Stimulated activated CD4-positive, alpha-beta T cell treated with anti-CD3 and anti-CD28 coated beads, Interleukin-2, amount 100 ng/mL, for 24 hours (primary cell): Measurements from ENCODE around the gene FAM163B.
A peak's percentile ranks its signal among the peaks of the same experiment; 100 is the strongest.

Experiments used
- DNase-seq, 2 donors: peaks; one replicate each; pipeline ENCODE4 v3.0.0-alpha.2; 2020

The FAM163B gene

DNA sequence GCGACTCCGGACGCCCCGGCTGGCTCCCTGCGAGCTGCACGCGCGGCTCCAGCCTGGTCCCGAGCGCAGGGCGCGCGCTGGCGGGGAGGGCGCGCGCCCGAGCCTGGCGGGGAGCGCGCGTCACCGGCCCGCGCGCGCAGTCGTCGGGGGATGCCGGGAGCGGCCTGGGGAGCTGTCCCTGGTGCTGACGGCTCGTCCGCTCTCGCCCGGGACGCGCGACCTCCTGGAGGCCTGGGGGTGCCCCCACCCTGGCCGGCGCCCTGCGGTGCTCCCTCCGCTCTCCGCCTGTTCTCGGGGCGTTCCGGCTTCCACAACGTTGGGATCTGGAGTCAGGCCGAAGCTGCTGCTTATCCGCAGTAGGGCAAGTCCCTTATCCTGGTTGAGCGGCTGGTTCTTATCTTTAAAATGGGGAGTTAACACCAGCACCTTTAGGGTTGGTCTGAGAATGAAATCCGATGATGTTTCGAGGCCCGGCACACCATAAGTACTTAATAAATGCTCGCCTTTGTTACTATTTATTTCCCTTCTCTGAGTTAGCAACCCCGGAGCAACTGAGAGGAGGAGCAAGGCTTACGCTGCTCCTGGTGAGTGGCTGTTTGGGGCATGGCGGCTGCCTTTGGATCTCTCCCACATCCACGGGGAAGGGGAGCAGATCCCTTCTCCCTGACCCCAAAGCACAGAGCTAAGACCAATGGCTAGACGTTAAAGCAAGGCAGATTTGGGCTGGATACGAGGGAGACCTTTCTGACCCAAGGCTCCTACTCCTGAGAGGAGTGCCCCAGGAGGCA, at the start of gene FAM163B:
FAM163B (minus strand) TSS at position 79 of the 788 bp plus-strand sequence. CDS start 29,166 bp downstream, outside the sequence.
- DNase-seq = peak; percentile 46 to 58

DNA sequence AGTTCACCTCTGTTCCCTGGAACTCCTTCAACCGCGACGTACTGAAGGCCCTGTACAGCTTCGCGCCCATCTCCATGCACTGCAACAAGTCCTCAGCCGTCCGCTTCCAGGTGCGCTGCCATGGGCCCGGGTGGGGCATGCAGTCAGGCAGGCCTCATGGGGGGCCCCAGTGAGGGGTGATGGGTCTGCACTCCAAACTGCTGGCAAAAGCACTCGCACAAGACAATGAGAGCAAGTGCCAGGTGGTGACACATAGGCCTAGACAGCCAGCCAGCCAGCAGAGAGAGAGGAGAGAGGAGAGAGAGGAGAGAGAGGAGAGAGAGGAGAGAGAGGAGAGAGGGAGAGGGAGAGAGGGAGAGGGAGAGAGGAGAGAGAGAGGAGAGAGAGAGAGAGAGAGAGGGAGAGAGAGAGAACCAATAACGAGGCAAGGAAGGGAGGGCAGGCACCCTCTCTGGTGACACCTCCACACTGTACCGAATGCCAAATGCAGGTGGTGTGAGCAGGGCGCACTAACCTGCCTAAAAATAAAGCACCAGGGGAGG, 48.0 kb upstream of the FAM163B start:
- no peak for DNase-seq

DNA sequence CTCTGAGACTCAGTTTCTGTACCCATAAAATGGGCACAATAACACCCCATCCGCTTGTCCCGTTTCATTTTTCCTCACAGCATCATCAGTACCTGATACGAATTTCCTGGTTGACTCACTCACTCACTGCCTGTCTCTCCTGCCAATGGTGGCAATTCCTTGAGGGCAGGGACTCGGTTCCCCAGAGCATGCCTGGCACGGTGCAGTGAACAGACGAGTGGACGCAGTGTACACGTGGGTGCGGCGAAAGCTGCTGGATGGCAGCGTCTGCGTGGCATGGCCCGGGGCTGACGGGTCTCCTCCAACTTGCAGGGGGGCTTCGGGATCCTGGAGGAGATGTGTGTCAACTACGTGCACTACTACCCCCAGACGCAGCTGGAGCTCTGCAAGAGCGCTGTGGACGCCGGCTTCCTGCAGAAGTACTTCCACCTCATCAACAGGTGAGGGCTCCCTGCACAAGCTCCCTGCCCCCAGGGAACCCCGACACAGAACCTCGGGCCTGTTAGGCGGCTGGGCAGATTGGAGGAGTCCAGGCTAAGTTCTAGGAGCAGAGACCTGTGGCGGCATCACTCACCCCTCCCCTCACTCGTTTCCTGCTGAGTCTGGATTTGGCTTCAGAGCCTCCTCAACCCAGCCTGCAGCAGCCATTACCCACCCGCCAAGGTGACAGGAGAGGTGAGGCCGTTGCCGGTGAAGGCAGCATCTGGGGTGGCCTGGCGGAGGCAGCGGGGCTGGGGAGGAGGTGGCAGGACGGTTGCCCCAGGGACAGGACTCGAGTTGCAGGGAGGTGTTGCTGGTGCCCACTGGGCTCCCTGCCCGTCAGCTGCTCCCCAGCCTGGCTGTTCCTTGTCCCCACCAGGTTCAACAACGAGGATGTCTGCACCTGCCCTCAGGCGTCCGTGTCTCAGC, 47.3 kb upstream of the FAM163B start:
- peak in 1 of 2 donors; percentile 24 for DNase-seq

DNA sequence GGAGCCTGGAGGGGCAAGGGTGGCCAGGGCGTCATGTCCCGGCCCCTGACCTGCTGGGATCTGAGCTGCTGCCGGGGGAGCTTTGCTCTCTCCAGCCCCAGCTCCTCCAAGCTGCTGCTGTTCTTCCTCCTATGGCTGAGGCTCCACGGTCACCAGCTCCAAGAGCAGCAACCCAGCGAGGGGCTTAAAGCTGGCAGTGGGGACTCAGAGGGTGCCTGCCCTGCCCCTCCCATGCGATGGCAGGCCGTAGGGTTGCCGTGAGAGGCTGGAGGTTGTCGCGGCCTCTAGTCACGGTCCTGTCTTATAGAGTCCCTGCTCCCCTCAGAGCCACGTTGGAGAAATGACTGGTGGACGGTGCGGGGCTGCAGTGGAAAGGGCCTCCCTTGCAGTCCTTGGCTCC, 46.5 kb upstream of the FAM163B start:
- no peak for DNase-seq

DNA sequence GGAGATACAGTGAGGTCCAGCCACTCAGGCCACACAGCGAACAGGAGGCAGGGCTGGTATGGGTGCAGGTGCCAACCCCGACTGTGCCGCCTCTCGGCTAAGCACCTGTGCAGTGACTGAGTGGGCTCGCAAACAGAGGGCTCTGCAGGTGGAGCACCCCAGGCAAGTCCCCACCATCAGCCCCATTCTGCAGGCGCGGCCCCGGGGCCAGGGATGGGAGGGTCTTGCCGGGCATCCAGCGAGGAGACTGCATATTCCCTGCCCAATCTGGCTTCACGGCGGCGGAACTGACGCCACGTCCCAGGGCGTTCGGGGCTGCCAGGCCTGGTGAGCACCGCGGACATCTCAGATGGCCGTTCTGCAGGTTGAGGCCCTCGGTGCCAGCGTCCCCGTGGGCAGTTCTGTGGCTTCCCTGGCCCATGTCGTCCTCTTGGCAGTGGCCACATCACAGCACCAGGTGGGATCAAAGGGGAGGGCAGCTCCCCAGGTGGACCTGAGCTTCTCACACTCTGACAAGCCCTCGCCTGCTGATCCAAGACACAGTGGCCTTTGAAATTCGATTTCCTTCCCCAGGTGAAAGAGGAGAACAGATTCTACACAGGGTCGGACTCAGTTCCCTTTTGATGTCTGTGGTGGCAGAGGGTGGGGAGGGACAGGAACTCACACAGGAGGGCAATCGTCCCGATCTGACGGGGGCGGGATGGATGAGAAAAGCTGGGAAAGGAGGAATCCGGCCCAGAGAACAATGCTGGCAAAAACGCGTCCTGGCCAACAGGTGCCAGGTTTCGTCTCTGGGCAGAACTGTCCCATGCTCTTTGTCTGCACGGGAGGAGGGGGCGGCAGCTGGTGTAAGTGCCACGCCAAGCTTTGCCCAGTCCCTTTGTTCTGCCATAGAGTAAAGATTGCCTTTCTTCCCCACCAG, 45.8 kb upstream of the FAM163B start:
- DNase-seq = no peak

DNA sequence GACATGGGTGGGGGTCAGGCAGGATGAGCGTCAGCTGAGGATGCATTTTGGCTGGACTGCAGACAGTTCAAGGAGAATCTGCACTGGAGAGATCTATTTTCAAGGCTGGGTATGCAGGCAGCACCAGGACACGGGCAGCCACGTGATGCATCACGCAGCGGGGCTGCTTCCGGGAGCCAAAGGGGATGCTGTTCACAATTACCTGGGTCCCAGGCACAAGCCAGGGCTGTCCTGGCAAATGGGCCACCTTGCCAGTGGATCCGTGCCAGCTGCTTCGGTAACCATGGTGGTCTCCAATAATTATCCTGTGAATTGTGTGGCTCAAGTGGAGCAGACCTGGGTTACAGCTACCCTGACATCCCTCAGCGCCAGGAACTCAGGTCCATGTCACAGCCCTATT, 44.4 kb upstream of the FAM163B start:
- DNase-seq = no peak

DNA sequence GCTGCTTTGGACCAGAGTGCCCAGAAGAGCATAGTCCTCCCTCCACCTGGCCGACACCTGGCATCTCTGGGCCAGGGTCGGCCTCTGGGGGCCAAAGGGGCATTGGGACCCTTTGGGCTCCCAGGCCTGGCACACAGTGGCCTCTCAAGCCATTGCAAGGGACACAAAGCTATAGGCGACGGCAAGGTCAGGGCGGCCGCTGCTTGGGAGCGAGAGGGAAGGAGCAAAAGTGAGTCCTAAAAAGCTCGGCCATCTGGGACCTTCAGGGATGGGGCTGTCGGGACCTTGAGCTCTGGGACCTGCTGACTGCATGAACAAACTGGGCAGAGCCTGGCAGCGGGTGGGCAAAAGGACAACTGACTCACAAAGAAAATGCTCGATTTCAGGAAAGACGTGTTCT, 40.8 kb upstream of the FAM163B start:
- DNase-seq = no peak

DNA sequence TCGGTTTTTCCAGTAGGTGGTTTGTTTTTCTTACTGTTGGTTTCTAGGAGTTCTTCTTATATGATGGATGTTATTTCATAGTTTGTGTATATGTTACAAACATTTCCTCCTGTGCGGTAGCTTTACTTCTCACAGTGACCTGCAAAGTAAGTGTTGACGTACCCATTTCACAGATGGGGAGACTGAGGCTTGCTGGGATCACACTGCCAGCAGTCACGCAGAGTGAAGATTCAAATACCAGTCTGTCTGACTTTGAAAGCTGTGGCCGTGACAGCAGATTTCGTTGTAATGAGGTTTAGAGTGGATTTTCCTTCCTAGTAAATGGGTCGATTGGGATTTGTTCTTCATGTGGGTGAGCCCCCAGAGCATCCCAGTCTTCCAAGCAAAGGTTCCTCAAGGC, 40.0 kb upstream of the FAM163B start:
- DNase-seq = no peak

DNA sequence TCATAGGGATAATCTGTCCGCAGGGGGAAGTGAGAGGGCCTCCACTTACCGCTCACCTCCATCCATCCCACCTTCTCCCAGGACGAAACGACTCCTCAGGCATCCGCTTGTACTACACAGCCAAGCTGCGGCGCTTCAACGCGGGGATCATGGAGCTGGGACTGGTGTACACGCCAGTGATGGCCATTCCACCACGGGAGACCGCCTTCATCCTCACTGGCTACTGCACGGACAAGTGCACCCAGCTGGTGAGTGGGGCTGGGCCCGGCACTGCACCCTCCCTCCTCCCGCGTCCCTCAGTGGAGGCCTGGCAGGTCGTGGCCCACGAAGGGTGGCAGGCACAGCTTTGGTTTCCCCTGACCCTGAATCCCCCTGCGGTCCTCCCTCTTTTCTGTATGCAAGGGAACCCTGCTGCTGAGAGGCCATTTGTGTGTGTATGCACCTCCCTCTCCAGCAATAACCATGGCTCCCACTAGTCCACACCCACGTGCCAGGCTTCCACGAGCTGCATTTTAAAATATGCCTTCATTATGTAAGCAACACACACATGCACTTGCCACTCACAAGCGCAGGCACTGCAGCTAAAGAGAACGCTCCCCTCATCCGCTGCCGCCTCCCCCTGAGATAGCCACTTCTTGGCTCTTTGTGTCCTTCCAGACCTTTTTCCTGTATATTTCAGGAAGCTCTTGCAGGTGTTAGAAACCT, 38.7 kb upstream of the FAM163B start:
- no peak for DNase-seq

DNA sequence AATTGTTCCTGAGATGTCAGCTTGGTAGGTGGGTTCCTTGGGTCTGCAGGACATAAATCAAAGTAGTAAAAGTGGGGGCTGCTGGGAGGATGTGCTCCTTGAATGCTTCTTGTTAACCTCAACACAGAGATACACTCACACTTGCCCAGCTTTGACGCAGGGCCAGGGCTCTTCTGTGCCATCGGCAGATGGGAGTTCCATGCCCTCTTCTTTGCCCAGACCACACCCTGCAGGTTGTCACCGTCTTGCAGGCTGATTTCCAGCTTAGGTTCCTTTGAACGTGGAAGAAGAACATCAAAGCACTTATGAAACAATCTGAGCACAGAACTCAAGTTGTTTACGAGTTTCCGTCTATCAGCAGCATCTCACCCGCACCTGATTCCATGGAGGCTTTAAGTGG, 38.0 kb upstream of the FAM163B start:
- no peak for DNase-seq

DNA sequence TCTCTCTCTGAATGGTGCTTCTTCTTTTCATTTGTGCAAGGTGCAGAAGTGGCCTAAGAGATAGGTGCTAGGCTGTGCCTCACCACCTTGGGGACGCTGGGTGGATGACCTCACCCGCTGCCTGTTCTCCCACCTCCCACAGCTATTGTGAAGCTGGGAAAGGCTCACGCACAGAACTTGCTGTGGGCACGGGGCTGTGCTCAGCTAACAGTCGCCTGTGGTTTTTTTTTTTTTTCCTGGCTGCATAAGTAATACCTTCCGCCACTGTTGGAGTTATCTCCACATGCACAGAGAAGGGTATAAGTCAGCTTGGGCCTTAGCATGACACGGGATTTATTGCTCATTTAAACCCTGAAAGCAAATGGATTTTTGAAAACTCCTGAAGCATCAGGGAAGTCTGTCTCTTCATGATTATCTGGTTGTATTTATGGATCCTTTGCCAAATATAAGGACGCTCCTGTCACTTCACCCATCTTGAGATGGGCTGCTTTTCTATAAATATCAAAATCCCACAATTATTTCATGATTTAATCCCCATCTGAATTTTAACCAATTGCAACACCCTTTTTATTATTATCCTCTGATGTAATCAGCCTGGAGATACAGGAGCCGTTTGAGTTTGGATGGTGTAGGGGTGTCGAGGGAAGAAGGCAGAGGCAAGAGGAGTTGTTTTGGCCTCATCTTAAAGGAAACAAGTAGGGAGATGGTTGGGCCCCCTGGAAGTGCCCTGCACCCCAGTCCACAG, 36.0 kb upstream of the FAM163B start:
- DNase-seq = no peak

DNA sequence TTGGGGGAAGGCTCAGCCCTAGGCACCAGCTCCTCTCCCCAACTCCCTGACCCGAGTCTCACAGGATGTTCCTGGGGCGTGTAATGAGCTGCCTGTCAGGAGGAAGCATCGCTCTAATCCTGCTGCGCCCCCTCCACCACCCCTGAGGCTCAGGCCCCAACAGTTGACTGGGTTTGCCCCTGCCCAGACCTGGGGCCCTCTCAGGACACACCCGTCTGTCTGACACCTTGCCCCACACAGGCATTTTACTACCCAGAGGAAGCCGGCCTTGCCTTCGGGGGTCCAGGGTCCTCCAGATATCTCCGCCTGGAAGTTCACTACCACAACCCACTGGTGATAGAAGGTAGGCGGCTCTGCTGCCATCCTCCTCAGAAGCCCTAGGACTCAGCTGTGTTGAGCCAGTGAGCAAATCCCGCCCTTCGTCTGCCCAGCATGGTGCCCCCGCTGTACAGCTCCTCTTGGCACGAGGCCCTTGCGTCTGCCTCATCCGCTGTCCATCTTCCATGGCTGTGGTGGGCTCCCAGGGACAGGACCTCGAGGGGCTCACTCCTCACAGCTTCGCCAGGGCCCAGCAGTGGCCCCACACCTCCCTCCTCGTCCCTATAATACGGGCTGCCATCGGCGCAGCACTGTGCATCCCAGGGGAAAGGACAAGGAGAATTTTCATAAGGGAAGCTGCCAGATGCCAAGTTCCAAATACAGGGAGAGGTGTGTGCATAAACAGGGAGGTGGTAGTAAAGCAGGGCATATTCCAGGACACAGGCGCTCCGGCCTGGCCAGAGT, 35.0 kb upstream of the FAM163B start:
- DNase-seq = no peak

DNA sequence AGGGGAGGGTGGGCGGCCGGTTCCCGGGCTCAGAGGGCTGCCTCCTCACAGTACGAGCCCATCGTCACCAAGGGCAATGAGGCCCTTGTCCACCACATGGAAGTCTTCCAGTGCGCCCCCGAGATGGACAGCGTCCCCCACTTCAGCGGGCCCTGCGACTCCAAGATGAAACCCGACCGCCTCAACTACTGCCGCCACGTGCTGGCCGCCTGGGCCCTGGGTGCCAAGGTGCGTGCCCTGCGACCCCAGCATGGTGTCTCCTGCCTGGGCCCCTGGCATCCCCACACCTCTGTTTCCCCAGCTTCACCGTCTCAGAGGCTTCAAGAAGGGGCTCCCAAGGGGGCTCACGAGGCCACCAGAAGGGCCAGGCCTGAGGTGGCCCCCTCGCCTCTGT, 34.2 kb upstream of the FAM163B start:
- DNase-seq = no peak

DNA sequence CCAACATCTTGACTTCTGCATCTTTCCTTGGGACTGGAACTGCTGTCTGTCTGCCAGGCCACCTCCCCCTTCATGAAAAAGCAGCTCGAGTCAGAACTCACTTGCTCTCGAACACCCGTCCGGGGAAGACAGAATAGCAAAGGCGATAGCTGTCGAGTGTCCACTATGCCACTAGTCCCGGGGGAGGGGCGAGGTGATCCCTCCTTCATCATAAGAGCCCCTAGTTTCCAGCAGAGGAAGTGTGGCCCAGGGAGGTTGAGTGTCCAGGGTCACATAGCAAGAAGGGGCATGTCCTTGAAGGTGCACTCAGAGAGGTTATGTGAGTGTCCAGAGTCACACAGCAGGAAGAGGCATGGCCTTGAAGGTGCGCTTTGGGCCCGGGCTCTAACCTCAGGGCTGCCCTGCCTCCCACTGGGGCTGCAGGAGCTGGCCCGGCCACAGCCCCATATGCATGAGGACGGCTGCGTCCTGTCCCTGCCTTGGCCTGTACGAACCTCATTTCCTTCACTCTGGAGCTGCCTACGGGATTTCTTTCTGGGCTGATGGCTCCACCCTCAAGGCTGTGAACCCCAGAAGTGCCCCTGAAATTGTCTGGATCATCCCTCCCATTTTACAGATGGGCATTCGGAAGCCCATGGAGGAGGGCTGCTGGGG, 33.6 kb upstream of the FAM163B start:
- no peak for DNase-seq

DNA sequence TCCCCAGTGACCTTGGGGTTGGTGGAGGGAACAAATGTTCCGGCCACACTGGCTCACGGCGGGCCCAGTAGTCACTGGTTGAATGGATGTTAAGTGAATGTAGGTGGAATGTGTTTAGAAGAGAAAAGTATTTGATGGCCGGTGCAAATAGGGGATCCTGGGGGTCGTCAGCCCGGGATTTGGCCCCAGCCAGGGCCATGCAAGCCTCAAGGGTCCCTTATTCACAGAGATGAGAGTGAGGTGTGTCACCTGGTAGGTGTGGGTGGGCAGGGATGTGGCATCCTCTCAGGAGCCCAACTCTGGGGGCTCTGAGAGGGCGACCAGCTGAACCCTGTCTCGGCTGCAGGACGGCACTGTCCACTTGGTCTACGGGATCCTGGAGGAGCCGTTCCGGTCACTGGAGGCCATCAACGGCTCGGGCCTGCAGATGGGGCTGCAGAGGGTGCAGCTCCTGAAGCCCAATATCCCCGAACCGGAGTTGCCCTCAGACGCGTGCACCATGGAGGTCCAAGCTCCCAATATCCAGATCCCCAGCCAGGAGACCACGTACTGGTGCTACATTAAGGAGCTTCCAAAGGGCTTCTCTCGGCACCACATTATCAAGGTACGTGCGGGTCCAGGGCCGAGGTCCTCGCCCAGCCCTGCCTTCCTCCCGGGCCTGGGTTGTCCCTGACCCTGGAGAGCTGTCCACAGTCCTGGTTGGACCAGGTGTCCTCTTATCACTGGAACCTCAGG, 32.8 kb upstream of the FAM163B start:
- DNase-seq = no peak

DNA sequence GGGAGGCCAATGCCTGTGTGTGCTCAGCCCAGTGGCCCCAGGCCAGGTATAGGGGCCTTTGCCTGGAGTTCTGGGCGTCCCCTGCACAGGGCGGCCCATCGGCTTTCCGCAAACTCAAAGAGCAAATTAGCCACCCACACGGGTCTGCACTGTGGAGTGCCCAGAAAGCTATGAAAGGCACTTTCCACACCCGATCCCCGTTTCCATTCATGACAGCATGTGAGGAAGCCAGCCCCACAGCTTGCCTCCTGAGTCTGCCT, 32.1 kb upstream of the FAM163B start:
- DNase-seq = no peak

DNA sequence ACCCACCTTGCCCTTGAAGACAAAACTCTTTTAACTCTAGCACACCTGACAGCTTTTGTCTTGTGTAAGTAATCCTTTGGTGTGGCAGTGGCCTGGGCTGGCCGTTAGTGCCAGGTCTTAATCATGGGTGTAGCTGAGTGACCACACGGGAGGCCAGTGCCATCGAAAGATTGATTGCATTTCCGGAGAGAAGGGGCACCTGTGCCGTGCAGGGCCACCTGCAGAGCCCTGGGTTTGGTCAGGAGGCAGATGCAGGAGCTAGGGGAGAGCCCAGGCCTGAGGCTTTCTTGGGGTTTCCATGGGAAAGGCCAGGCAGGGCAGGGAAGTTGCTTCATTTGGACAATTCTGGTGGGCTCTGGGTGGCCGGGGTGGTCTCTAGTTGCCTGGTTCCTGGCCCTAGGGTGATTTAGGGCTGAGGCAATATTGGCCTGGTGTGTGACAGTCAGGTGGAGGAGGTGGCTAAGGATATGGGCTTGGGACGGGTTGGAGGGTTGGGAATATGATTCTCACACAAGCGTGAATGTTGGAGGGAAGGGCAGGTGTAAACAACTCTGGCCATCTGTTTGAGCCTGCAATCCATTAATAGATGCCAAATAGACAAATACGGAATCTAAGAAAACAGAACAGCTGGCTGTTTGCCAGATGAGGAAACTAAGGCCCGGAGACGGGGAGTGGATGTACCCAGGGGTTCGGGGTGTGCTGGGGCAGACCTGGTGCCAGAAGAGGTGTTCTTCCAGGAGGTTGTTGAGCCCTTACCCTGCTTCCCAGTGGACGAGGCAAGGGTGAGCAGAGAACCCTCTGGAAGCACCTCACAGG, 31.6 kb upstream of the FAM163B start:
- no peak for DNase-seq

DNA sequence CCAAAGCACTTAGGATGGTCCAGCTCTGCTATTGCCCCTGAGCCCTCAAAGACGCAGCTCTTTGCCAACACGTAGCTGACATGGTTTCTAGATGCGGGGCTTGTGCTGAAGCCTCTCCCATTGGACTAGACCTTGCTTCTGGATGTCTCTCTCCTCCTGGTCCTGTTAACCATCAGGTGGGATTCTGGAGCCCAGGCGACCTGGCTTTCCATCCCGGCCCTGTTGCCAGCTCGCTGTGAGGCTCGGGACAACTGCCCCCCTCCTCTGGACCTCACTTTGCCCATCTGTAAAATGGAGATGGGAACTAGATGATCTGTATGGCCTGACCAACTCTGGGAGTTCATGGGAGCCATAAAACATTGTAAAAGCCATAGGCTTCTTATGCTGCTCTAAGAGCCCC, 31.0 kb upstream of the FAM163B start:
- DNase-seq = no peak

DNA sequence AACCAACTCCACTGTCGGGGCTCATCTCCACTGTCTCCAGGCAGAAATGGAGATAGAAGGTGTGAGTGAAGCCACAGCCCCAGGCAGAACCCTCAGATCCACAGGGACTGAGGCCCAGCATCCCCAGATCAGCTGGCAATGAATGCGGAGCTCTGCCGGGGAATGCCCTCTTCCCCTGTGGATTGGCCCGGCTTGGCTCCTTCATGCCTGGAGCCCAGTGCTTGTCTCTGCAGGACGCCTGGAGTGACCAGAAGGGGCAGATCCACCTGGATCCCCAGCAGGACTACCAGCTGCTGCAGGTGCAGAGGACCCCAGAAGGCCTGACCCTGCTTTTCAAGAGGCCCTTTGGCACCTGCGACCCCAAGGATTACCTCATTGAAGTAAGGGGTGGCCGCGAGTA, 30.4 kb upstream of the FAM163B start:
- DNase-seq = no peak
